ENCODE data around the gene YIPF5.

The YIPF5 gene

GRCh38 chr5:144122081-144122480 lies 48.4 kb downstream of the YIPF5 start:
- no peak for DNase-seq

- DNase-seq: no peak
Observed at GRCh38 chr5:144121577-144121976, 48.9 kb downstream of the YIPF5 start.

- DNase-seq: no peak
Observed at GRCh38 chr5:144120661-144121180, 49.7 kb downstream of the YIPF5 start.

GRCh38 chr5:144117412-144117811 lies 53.0 kb downstream of the YIPF5 start:
- no peak for DNase-seq

- DNase-seq: no peak
Observed at GRCh38 chr5:144114571-144114970, 55.9 kb downstream of the YIPF5 start.
